GM19467 (cell line): ENCODE measurements around the gene PHACTR2.
"Not testable (repeated sequence)": the region's sequence is repeated elsewhere in the genome, so short reads cannot be mapped to it uniquely, and the experiment has no call there.

Source experiments
- ATAC-seq: cut with Tn5 transposase; IDR thresholded peaks from one replicate; pipeline ENCODE4 v1.9.1; 2021; ENCODE audit warnings: mild to moderate bottlenecking, moderate library complexity; ENCODE audit not compliant: unreplicated experiment

The PHACTR2 gene

DNA sequence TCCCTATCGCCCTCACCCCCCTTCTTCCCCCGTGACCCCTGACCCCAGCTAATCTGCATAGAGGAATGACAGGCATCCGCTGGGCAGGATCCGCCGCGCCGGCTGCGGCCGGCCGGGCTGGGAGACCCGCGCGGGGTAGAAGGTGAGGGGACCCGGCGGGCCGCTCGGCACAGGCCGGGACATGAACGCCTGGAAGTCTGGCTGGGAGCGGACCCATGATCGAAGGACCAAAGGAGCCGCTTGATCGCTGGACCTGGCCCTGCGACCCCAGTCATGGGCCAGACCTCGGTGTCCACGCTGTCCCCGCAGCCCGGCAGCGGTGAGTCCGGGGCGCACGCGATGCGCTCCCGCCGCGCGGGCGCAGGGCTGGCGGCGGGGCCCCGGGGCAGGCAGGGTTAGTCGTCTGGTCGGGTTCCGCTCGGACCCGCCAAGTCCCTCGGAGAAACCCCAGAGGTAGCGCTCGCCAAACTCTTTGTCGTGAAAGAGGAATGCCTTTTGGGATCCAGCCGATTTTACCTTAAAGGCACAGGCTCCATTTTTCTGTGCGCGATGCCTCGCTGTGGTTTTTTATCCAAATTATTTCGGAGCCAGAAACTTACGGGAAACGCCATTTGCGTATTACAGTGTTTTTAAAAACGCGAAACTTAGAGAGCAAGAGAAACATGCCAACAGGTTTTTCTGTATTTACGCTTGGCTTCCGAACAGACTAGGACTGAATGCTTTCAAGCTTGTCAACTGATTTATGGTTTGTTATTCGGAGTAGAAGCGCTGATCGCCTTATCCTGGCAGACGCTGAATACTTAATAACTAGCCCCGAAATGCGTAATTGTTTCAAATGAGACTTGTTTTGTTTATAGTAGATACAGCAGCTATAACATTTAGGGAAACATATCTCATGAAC is at the start of gene PHACTR2:
PHACTR2 (plus strand) TSS at position 75 of the 901 bp plus-strand sequence; CDS start at position 274, 199 bp downstream.
- ATAC-seq, result no peak

DNA sequence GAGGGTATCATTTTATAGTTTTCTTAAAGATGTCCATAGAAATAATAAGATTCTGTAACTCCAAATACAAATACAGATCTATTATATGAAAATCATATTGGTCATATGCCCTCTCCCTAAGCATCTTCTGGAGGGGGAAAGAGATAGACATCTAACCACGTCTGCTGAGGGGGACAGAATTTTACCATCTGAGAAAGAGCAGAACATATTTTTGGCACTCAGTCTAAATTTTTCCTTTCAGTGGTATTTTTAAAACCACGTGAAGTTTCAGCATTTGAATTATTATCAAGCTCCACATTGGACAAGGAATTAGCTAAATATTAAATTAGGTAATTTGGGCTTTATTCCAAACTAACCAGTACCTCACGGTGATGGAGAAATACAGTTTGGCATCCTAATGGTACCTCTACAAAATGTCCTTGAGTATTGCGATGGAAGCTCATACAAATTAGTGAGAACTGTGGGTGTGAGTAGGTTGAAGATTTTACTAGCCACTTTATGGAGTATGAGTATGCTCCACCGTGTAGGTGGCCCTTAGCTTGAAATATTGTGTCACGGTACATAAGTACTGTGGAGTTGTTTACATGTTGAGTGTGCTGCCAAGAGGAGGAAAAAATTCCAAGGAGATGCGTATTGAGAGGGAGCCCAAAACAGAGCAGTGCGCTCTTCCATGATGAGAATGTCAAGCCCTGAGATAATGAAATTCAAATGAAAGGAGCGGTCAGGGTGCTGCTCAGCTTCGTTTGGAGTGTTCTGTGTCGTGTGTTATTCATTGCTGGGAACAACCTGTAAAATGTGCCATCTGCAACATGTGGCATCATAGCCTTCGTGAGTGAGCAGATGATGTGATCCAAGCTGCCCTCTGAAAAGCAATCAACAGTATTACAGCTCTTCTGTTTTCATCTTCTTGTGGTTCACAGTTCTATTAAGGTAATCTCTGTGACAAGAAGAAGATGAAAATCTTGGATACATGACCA is 48.4 kb upstream of the PHACTR2 start:
- ATAC-seq, result no peak

DNA sequence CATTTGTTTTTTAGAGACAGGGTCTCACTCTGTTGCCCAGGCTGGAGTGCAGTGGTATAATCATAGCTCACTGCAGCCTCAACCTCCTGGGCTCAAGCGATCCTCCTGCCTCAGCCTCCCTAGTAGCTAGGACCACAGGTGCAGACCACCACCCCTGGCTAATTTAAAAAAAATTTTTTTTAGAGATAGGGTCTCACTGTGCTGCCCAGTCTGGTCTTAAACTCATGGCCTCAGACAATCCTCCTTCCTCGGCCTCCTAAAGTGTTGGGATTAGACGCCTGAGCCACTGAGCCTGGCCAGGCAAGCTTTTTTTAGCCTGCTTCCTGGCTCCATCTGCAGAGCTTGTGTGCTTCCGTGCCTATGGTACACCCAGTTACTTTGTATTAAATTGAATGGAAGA is 46.6 kb upstream of the PHACTR2 start:
- not testable (repeated sequence) for ATAC-seq

- ATAC-seq, result no peak
Observed at GRCh38 chr6:143632894-143633293, 44.9 kb upstream of the PHACTR2 start.

- no peak for ATAC-seq
Observed at GRCh38 chr6:143634486-143634885, 43.3 kb upstream of the PHACTR2 start.

DNA sequence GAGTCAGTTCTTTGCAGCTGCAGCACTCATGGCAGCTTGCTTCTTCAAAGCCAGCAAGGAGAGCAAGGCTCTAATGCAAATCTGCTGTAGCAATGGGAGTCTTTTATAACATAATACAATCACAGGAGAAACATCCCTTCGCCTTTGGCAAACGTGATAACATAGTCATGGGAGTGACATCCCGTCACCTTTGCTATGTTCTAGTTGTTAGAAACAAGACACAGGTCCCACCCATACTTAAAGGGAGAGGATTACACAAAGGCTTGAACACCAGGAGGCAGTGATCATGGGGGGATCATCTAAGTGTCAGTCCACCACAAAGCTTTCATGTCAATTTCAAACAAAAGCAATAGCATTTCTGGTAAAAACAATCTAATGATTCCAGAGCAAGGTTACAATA is 40.1 kb upstream of the PHACTR2 start:
- no peak for ATAC-seq

- ATAC-seq, result no peak
Observed at GRCh38 chr6:143642403-143642802, 35.4 kb upstream of the PHACTR2 start.

GRCh38 chr6:143647191-143647590 is 30.6 kb upstream of the PHACTR2 start:
- ATAC-seq, result no peak

GRCh38 chr6:143647732-143648131 is 30.0 kb upstream of the PHACTR2 start:
- no peak for ATAC-seq

DNA sequence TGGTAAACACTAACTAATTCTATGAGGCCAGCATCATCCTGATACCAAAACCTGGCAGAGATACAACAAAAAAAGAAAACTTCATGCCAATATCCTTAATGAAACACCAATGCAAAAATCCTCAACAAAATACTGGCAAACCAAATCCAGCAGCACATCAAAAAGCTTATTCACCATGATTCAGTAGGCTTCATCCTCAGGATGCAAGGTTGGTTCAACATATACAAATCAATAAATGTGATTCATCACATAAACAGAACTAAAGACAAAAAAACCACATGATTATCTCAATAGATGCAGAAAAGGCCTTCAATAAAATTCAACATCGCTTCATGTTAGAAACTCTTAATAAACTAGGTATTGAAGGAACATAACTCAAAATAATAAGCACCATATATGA is 28.4 kb upstream of the PHACTR2 start:
- ATAC-seq, result not testable (repeated sequence)

DNA sequence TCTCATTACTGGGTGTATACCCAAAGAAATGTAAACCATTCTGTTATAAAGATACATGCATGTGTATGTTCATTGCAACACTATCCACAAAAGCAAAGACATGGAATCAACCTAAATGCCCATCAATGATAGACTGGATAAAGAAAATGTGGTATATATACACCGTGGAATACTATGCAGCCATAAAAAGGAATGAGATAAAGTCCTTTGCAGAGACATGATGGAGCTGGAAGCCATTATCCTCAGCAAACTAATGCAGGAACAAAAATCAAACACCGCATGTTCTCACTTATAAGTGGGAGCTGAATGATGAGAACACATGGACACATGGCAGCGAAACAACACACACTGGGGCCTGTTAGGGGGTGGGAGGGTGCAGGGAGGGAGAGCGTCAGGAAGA is 26.4 kb upstream of the PHACTR2 start:
- not testable (repeated sequence) for ATAC-seq

DNA sequence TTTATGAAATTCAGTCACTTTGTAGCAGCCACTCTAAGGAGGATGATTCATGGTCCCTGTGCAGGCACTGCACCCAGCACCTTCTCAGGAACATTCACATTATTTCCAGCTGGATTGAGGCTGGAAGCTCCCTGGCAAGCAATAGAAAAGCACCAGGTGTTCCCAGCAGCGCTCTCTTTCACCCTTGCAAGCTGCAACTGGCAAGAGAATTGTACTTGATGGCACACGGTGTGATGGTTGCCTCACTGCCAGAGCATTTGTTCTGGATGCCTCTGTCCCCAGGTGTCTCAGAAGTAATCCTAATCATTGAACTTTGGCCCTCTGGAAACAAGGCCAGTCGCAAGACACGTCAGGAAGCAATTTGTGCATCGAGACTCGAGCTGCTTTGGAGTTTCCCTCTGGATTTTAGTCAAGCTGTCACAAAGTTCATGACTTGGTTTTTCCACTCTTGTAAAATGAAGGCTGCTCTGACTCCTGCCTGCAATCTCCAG is 24.9 kb upstream of the PHACTR2 start:
- no peak for ATAC-seq

GRCh38 chr6:143655541-143655940 is 22.2 kb upstream of the PHACTR2 start:
- ATAC-seq, result no peak

DNA sequence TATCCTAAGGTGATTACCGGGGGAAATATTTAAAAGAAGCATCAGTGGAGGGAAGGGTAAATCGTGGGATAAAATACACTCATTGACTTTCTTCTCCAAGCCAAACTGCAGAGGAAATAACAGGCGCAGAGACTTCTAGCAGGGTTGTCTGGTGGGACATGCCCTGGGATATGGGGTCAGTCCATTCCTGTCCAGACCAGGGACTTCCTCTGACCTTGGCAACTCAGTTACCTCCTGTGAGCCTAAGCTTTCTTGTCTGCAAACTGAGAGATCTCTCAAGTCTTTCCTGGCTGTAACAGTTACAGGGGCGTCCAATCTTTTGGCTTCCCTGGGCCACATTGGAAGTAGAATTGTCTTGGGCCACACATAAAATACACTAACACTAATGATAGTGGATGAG is 21.7 kb upstream of the PHACTR2 start:
- no peak for ATAC-seq

DNA sequence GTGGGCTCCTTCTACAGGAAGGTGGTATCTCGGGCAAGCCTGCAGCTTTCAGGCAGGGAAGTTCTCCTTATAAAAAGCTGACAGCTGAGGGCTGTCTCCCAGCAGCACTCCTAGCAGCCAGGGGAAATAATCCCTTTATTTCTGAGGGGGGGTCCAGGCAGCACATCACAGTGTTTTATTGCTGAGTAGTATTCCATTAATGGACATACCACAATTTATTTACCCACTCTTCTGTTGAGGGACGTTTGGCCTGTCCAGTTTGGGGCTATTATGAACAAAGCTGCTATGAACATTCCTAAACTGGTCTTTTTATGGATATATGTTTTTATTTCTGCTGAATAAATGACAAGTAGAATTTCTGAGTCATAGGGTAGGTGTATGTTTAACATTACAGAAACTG is 20.0 kb upstream of the PHACTR2 start:
- no peak for ATAC-seq

DNA sequence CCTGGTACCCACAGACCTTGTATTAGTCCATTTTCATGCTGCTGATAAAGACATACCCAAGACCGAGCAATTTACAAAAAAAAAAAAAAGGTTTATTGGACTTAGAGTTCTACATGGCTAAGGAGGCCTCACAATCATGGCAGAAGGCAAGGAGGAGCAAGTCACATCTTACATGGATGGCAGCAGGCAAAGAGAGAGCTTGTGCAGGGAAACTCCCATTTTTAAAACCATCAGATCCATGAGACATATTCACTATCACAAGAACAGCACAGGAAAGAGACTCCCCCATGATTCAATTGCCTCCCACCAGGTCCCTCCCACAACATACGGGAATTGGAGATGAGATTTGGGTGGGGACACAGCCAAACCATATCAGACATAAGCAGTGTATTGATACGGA is 17.6 kb upstream of the PHACTR2 start:
- not testable (repeated sequence) for ATAC-seq

DNA sequence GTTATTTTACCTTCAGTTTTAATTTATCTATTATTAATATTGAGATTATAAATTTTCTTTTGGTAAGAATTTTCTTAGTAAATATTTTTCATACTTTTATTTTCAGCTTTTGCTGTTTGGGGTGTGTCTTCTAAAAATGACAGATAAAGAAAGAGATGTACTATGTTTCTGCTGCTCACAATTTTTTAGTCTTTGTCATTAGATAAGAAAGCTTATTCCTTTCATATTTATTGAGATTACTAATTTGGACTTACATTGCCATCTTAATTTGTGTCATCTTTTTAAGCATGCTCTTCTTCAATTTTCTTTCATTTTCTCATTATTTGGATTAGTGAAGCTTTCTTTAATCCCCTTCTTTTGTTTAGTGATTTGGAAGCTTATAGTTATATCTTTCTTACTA is 13.6 kb upstream of the PHACTR2 start:
- no peak for ATAC-seq

DNA sequence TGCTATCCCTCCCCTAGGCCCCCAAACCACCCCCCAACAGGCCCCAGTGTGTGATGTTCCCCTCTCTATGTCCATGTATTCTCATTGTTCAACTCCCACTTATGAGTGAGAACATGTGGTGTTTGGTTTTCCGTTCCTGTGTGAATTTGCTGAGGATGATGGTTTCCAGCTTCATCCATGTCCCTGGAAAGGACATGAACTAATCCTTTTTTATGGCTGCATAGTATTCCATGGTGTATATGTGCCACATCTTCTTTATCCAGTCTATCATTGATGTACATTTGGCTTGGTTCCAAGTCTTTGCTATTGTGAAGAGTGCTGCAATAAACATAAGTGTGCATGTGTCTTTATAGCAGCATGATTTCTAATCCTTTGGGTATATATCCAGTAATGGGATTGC is 11.8 kb upstream of the PHACTR2 start:
- ATAC-seq, result not testable (repeated sequence)

GRCh38 chr6:143669483-143669882 is 8.3 kb upstream of the PHACTR2 start:
- not testable (repeated sequence) for ATAC-seq

DNA sequence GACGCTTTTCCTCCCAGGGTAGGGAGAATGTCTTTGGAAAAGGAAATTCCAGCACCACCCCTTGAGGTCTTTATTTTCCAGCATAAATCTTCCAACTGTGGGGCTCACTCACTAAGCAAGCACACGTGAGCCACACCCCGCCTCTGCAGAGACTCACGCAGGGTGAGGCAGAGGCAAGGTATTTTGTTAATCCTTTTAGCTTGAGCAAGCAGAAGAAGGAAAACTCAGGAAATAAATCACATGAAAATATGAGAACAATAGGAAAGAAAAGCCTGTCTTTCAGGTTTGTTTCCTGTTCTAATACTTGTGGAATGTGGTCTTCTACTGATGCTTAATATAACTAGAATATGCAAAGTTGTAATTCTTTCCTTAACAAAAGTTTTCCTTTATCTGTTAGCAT is 4.1 kb upstream of the PHACTR2 start:
- no peak for ATAC-seq
